Stimulated activated CD8-positive, alpha-beta memory T cell treated with anti-CD3 and anti-CD28 coated beads, Interleukin-15, amount 100 ng/mL, for 48 hours (primary cell): ENCODE measurements around the gene RSPO4.

Source experiments
- DNase-seq, 2 donors: peaks; one replicate each; pipeline ENCODE4 v3.0.0-alpha.2; 2020; ENCODE audit warnings: low read depth in 2 of 2

RSPO4 gene

DNA sequence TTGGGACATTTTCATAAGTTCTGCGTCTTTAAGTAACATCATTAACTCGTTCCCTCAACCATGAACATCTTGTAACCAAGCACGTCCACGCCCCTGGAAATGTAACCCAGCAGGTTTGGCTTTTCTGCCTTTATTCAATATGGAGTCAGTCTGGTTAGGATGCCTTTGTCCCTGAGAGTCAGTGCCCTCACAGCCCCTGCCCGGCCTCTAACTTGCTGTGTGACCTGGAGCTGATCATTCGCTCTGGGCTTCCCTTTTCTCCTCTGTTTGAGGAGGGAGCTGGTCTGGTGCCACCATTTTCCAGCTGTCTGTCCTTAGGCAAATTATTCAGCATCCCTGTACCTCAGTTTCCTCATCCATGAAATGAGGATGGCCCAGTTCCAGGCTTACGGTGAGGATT, 59.5 kb downstream of the RSPO4 start:
- no peak for DNase-seq

GRCh38 chr20:940926-941325, 61.2 kb downstream of the RSPO4 start:
- no peak for DNase-seq

DNA sequence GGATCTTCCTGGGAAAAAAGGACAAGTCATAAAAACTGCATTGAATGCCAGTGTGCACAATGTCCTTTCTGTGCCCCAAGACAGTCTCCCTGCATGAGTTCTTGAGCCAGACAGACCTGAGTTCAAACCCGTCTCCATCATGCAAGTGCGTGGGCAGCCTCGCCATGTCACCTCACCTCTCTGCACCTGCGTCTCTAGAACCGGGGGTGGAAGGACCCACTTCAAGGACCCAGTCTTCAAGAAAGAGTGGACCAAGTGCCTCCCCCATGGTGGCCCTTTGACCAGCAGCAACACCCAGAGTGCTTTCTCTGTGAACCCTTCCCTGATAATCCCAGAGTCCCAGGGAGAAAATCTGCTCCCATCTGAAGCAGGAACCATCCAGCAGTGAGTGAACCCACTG, 62.5 kb downstream of the RSPO4 start:
- no peak for DNase-seq

GRCh38 chr20:934186-934840, 67.8 kb downstream of the RSPO4 start:
- DNase-seq = no peak

DNA sequence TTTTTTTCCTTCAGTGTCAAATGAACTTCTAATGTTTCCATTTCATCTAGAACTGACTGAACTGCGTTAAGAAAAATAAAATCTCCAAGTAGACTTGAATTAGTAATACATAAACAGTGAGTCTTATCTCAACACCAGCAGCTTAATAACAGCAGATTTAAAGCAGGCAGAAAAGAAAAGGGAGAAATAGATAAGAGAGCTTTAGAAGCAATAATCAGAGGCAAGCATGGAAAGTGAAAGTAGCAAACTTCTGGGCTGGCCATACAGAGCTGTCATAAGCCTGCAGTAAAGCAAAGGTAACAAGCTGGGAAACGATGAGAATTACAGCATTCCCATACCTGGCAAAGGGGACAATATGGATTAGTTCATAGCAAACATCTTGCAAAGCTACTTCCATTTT, 69.1 kb downstream of the RSPO4 start:
- DNase-seq = no peak

GRCh38 chr20:931401-931800, 70.7 kb downstream of the RSPO4 start:
- no peak for DNase-seq

GRCh38 chr20:926670-927069, 75.4 kb downstream of the RSPO4 start:
- DNase-seq = no peak

- no peak for DNase-seq
These were observed 76.6 kb downstream of the RSPO4 start for GRCh38 chr20:925516-925915.

DNA sequence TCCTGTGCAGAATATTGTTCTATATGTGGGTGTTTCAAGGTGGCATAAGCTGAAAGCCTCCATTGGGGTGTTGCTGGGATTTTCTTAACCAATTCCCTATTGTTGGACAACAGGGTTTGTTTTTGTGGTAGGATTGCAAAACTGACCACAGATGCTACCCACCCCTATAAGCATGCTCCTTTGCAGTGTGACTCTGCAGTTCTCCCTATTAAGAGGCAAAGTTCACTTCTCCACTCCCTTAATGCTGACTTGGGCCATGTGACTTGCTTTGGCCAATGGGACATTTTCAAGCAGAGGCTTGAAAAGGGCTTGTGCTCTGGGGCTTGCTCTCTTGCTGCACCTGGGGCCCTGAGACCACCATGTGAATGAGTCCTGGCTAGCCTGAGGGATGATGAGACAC, 77.5 kb downstream of the RSPO4 start:
- DNase-seq = no peak

GRCh38 chr20:922781-923180, 79.3 kb downstream of the RSPO4 start:
- no peak for DNase-seq

- DNase-seq = no peak
These were observed 81.0 kb downstream of the RSPO4 start for GRCh38 chr20:921068-921467.

DNA sequence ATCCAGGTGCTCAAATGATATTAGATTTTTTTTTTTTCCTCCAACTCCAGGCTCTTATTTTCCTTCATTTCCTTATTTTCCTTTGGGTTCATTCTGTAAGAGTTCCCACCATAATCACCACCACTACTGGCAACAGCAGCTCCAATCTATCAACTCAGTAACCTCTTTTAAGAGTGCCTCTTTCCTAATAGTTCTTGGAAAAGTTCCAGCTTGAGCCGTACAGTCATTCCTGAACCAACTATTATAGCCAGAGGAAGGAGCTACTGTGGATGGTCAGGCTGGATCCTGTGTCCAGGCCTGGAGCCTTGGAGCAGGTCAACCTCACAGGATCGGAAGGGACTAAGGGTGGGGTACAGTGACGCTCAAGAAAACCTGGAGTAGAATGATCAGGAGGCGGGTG, 81.8 kb downstream of the RSPO4 start:
- DNase-seq = no peak

GRCh38 chr20:919491-919916, 82.6 kb downstream of the RSPO4 start:
- no peak for DNase-seq

- DNase-seq = no peak
These were observed 84.7 kb downstream of the RSPO4 start for GRCh38 chr20:917416-917815.

- no peak for DNase-seq
These were observed 85.3 kb downstream of the RSPO4 start for GRCh38 chr20:916825-917224.

DNA sequence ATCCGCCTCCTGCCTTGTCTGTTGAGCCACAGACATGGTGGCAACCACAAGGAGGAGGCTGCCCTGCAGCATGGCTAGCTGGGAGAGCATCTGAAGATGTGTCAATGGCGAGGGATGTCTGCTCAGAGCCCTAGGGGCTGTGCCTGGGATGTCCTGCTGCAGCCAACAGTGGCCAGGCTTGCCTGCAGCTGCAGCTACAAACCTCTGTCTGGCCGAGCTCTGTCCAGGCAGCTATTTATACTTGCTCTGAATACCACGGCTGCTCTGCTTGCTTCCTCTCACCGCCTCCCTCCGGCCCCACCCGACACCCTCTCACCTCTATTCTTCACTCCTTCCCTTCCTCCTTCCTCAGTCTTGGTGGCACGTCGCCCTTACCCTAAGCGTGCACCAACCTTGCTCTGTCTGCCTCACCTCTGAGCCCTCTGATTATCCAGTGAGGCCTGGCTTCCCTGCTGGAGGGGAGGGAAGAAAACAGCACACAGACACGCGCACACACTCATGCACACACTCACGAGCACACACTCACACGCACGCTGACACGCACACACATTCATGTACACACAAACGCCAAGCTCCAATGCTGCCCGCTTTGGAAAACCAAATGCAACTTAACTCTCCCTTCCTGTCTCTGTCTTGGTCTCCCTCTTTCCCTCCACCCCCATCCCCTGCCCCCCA, 85.8 kb downstream of the RSPO4 start, which contains the start of gene ANGPT4:
Gene ANGPT4 (minus strand): TSS at position 210 of the 675 bp plus-strand sequence. CDS start 120 bp downstream, at position 90.
- no peak for DNase-seq

DNA sequence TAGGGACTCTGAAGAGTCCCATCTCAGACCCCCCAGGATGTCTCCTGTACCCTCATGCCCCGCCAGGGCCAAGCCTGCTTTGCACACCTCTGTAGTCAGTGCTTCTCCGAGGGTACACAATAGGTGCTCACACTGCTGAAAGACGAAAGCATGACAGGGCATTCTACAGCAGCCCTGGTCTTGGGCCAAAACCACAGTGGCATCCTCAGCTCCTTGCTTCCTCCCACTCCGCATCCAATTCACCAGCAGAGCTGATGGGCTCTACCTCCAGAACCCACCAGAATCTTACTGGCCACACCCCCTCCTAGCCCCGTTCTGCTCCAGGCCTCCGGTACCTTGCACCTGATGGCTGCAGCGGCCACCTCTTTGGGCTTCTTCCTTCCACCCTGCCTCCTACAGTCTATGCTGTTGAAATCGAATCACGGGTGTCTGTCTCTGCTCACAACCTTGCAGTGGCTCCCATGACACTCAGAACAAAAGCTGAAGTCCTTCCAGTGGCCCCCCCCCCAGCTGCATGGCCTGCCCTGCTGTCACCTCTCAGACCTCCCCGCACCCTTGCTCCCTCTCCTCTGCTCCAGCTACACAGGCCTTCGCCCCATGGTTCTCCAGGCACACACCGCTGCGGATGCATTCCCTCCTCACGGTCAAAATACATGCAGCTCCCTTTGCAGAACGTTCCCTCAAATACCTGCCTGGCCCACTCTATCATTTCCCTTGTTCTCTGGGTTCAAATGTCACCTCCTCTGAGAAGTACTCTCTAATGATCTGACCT, 87.2 kb downstream of the RSPO4 start:
- no peak for DNase-seq

- DNase-seq = no peak
These were observed 88.7 kb downstream of the RSPO4 start for GRCh38 chr20:913306-913849.

GRCh38 chr20:911882-912600, 90.1 kb downstream of the RSPO4 start:
- DNase-seq = no peak

DNA sequence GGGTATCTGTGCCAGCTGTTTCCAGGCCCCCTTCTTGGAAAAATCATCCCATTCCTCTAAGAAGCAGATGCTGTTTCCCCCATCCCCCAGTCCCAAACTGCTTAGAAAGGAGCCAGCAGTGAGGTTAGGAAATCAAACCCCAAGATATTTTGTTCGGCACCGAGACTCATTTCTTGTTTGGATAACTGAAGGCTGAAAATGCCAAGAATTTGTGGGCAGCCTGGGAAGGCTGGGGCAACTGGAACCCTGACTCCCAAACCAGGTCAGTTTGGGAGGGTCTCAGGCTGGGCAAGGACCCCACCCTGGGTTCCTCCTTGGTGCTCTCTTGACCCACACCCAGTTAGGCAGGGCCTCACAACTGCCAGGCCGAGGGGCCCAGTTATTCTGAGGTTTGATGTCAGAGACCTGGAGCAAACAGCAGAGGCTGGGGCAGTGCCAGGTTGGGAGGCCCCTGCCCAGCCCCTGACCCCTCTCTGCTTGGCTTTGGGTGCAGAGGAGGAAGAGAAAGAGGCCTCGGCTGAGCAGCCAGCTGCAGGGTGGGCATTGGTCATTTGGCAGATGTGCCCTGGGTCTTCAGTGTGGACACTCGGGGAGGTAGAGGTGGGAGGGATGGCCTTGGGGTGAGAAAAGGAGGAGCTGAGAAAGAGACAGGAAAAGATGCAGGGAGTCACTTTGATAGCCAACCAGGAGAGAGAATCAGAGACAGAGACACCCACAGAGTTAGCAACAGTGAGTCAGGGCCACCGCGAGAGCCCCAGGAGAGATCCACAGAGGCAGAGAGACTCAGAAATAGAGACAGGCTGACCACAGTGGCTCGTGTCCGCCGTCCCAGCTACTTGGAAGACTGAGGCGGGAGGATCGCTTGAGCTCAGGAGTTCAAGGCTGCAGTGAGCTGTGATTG, 91.0 kb downstream of the RSPO4 start:
- no peak for DNase-seq
